HG03060 (cell line): ENCODE results near the gene PATJ.

Experiments
- ATAC-seq: cut with Tn5 transposase; IDR thresholded peaks from one replicate; pipeline ENCODE4 v1.9.1; 2021; ENCODE audit warnings: low read depth, moderate number of reproducible peaks; ENCODE audit not compliant: unreplicated experiment

The PATJ gene

GRCh38 chr1:62037274-62037673 is 295.0 kb downstream of the PATJ start:
- ATAC-seq = no peak

DNA sequence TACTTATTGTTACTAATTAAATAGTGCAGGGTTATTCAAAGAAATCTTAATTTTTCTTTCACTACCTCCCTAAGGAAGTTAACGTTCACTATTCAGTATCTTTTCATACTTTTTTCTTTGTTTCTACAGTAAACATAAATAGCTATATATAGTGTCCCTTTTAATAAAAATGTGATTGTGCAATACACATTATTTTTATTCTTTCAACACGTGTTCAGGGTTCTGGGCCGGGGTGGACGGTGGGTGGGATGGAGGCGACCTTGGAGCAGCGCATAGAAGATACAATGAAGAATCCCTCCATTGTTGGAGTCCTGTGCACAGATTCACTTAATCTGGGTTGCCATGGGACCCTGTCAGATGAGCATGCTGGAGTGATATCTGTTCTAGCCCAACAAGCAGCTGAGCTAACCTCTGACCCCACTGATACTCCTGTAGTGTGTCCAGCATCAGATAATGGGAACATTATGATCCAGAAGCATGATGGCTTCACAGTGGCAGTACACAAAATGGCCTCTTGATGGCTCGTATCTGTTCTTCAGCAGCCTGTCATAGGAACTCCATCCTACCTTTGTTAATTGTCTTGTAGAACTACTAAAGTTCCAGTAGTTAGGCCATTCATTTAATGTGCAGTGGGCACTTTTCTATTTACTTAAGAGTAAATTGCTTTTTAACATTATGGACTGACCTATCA is 296.5 kb downstream of the PATJ start:
- no peak for ATAC-seq

- ATAC-seq = no peak
Observed at GRCh38 chr1:62040450-62040849, 298.2 kb downstream of the PATJ start.

DNA sequence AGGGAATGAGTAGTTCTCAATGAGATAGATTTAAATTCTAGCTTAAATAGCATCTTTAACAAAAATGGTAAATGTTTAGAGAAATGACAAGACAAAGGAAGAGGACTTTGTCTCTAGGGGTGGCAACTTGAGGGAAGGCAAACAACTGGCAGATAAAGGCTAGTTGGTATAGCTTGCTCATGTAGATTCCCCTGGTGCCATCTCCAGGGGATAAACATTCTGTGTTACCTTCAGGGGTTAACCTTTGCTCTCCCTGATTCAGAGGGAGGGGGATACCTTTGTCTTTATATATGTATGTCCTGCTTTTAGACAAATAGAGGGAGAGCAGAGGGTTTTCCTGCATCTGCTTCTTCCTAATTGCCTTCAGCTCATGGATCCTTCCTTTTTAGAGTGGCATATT is 298.7 kb downstream of the PATJ start:
- ATAC-seq = no peak

- ATAC-seq = no peak
Observed at GRCh38 chr1:62043154-62043553, 300.9 kb downstream of the PATJ start.

DNA sequence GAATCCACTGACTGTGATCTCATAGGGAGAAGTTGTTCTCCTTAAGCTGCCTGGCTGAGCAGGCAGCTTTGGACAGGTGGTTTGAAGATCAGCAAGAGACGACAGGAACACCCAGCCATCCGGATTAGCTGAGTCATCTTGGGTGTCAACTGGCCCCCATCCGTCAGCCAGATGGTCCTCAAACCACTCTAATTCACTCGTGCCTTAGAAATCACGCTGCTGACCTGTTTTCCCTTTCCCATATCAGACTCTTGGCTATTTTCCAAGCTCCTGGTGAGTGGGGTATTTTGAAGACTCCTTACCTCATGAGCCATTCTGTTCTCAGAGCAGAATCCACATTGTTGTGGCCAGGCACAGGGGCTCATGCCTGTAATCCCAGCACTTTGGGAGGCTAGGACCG is 303.3 kb downstream of the PATJ start:
- no peak for ATAC-seq

- no peak for ATAC-seq
Observed at GRCh38 chr1:62046927-62047326, 304.6 kb downstream of the PATJ start.

GRCh38 chr1:62050165-62050564 is 307.9 kb downstream of the PATJ start:
- ATAC-seq = no peak

DNA sequence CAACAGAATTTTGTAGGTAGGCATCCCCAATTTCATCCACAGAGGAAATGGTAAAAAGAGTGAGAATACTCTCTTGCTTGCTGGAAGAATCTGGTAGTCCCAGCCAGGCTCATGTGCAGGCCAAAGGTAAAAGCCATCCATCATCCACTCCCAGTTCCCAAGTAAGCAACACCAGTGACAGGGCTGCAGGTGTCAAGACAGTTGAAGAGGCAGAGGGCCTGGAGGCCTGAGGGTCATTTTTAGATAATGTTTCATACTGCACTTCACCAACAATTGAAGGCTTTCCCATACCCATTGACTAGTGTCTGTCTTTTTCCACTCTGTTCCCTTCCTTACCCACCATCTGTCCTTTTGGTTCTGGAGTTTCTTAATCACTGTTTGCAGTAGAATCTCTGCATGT is 310.7 kb downstream of the PATJ start:
- ATAC-seq = no peak

DNA sequence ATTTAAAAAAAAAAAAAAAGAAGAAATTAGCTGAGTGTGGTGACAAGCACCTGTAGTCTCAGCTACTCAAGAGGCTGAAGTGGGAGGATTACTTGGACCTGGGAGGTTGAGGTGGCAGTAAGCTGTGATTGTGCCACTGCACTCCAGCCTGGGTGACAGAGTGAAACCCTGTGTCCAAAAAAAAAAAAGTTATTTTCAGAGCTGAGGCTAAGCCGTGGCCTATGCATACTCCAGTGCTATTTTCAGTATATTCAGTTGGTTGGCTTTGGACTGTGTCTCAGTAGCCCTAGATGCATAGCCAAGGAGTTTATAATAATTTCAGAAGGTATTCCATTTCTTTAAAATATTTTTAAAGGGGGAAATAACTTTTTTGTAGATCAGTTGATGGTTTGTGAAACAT is 311.9 kb downstream of the PATJ start:
- ATAC-seq = no peak

- ATAC-seq = no peak
Observed at GRCh38 chr1:62057230-62057629, 314.9 kb downstream of the PATJ start.

- no peak for ATAC-seq
Observed at GRCh38 chr1:62057641-62058290, 315.5 kb downstream of the PATJ start.

- no peak for ATAC-seq
Observed at GRCh38 chr1:62058956-62059355, 316.7 kb downstream of the PATJ start.

DNA sequence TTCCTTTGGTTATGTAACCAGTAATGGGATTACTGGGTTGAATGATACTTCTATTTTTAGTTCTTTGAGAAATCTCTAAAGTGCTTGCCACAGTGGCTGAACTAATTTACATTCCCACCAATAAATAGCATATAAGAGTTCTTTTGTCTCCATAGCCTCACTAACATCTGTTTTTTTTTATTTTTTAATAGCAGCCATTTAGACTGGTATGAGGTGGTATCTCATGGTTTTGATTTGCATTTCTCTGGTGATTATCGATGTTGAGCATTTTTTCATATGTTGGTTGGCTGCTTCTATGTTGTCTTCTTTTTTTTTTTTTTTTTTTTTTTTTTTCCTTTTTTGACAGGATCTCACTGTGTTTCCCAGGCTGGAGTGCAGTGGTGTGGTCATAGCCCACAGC is 319.8 kb downstream of the PATJ start:
- ATAC-seq = no peak

DNA sequence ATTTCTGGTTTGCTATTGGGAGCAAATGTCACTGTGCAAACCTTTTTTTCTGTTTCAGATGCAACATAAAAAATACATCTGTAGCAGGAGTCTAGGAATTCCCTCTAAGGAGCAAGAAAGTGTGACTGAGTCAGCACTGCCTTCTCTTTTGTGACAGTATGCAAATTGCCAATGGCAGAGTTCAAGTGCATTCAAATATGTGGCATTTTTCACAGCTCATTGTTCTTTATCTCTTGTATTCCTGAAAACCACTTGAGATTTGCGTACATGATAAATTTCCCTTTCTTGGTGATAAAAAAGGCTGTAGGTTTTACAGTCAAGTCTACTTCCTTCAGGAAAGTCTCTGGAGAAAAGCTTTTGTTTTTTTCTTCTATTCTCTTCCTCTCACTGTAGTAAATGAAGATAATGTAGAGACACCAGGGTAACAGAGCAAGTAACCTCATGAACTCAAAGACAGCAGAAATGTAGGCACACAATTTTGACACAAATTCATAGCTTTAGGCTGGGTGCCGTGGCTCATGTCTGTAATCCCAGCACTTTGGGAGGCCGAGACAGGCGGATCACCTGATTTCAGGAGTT is 322.6 kb downstream of the PATJ start:
- ATAC-seq = no peak

DNA sequence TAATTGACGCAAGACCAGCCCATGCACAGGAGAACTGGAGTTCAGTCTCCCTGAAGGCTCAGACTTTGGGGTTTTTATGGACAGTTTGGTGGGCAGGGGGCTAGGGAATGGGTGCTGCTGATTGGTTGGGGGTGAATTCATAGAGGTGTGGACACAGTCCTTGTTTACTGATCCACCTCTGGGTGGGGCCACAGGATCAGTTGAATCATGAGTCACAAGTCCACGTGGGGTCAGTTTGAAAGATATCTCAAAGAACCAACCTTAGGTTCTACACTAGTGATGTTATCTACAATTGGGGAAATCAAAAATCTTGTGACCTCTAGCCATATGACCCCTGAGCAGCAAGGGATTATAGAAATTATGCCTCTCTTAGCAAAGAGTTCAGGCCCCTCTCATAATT is 324.4 kb downstream of the PATJ start:
- ATAC-seq = no peak

- ATAC-seq = no peak
Observed at GRCh38 chr1:62068416-62068843, 326.1 kb downstream of the PATJ start.

GRCh38 chr1:62068978-62069377 is 326.7 kb downstream of the PATJ start:
- ATAC-seq = no peak

DNA sequence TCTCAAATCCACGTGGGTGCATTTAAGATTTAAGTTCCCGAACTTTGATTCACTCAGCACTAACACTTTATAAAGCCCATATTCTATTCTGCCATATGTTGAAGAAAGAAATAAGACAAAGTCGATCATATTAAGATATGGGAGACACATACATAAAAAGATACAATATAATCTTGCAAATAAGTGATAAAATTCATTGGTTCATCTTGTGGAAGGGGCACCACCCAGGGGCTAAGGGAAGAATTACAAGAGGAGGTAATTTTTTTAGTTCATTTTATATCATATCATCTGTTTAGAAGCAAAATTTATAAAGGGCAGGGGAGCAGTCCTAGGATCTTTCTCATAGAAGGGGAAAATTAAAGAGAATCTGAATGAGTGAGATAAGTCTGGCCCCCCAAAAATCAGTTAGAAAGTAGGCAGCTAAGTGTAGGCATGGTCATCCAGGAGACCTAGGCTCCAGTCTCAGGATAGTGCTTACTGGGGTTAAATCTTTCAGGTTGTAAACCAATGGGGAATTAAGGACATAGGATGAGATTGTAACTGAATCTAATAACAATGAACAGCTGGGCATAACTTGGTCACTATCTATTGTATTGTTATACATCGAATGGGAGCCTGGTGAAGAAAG is 328.2 kb downstream of the PATJ start:
- no peak for ATAC-seq

DNA sequence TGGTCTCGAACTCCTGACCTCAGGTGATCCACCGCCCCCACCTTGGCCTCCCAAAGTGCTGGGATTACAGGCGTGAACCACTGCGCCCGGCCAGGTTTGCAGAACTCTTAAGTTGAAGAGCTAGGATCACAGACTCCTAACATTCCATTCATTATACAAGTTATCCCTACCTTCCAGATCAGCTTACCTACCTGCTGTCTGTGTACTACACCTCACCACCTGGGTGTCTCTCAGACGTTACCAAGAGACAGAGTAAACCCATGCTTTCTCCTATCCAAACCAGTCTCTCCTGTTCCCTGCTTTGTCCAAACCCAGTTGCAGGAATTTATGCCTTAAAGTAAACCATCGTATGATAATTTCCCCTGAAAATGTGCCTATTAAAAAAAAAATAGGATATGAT is 329.4 kb downstream of the PATJ start:
- no peak for ATAC-seq

- no peak for ATAC-seq
Observed at GRCh38 chr1:62076286-62076685, 334.0 kb downstream of the PATJ start.

- no peak for ATAC-seq
Observed at GRCh38 chr1:62077821-62078220, 335.5 kb downstream of the PATJ start.
